ENCODE data around the gene BHLHE41.

- TF ChIP-seq CHD2 (IDR thresholded peaks at IDR 0.05; ENCODE audit: low read length, partially characterized antibody) = no peak
- no peak for TF ChIP-seq RXRA (IDR thresholded peaks at IDR 0.05; ENCODE audit: borderline replicate concordance, low read depth)
- peak; percentile 34; the same call in 1 of the 2 replicates for TF ChIP-seq CTCF (IDR thresholded peaks at IDR 0.05)
- TF ChIP-seq REST (IDR thresholded peaks at IDR 0.05; ENCODE audit: low read depth, low read length) = no peak
- TF ChIP-seq FOXM1 (IDR thresholded peaks at IDR 0.05; ENCODE audit: low read depth) = no peak
- no peak for TF ChIP-seq EP300 (IDR thresholded peaks at IDR 0.05; ENCODE audit: borderline replicate concordance in 1 of 2, low read depth in 1 of 2, low read length in 1 of 2)
- no peak for TF ChIP-seq USF2 (IDR thresholded peaks at IDR 0.05; ENCODE audit: borderline replicate concordance, low read depth, low read length)
- no peak for TF ChIP-seq GATA2 (CRISPR knock-in tag; IDR thresholded peaks at IDR 0.05)
- TF ChIP-seq RFX5 (IDR thresholded peaks at IDR 0.05; ENCODE audit: low read length) = no peak
Measured at GRCh38 chr12:26091822-26092221, 33.0 kb downstream of the BHLHE41 start.
